ENCODE data around the gene GATA2. TPM values are rescaled to one million over a fixed set of nuclear protein-coding genes. Genes with fewer than 3 reads are reported as not detected.

GATA2 gene
- total and polyA plus RNA-seq, 2 of the 8 experiments (the other 6 are each of a cell fraction or from before 2014, with no cell fraction given) = 0.03 to 0.30 TPM

- Histone ChIP-seq H4K91ac (replicated peaks; ENCODE audit: insufficient read length, low read length) (no peak overlapping the region), H3K36me3 (ENCODE audit: control insufficient read depth in 2 of 4, insufficient read depth in 4 of 4, low read length in 3 of 4) (no peaks in the 10 kb centered on the region), H3K23me2 (ENCODE audit: low read depth, low read length) (no peaks in the 10 kb centered on the region), H3K4me2 (ENCODE audit: insufficient read depth in 1 of 2, low read depth in 2 of 2, low read length in 2 of 2) (no peak overlapping the region), H3K23ac (ENCODE audit: insufficient read length) (no peak overlapping the region), H2BK20ac (ENCODE audit: low read length) (no peak overlapping the region), H4K20me1 (replicated peaks in 1 of 2; ENCODE audit: control insufficient read depth in 1 of 2, insufficient read depth in 2 of 2, low read length in 2 of 2) (no peaks in the 10 kb centered on the region), H3K9me3 (ENCODE audit: insufficient read depth in 2 of 2, low read depth in 1 of 2, low read length in 1 of 2) (no peaks in the 10 kb centered on the region), H4K5ac (ENCODE audit: insufficient read length, low read depth, low read length) (no peak overlapping the region), H2AK5ac (ENCODE audit: low read depth, low read length) (no peak overlapping the region), H2BK15ac (ENCODE audit: low read length) (no peak overlapping the region), H2BK5ac (ENCODE audit: low read depth, low read length) (no peak overlapping the region), H3K79me1 (ENCODE audit: low read depth, low read length) (no peaks in the 10 kb centered on the region), H3K4me3 (ENCODE audit: extremely low read depth in 1 of 4, insufficient read depth in 2 of 4, low read depth in 3 of 4, low read length in 4 of 4) (no peak overlapping the region), H3K4me1 (replicated peaks in 1 of 4; ENCODE audit: control insufficient read depth in 3 of 4, insufficient read depth in 4 of 4, low read length in 3 of 4) (peaks cover 0 to 2% (median 0%) of the 10 kb centered on the region in 4 experiments; a peak in 1 of 7 replicates), H3K56ac (replicated peaks; ENCODE audit: insufficient read length, low read depth, low read length) (no peak overlapping the region), H3K14ac (ENCODE audit: insufficient read length) (no peak overlapping the region), H3K4ac (replicated peaks; ENCODE audit: insufficient read length, low read depth, low read length) (no peak overlapping the region), H2BK120ac (replicated peaks; ENCODE audit: low read depth, low read length) (no peak overlapping the region), H3K27ac (ENCODE audit: low read depth, low read length) (no peak overlapping the region; the same call in 1 of the 2 replicates), H4K8ac (ENCODE audit: extremely low read depth, insufficient read depth, low read length) (no peak overlapping the region), H2BK12ac (ENCODE audit: low read depth, low read length) (no peak overlapping the region), H3K9ac (replicated peaks in 1 of 4; ENCODE audit: extremely low read depth in 1 of 4, low read depth in 3 of 4, low read length in 3 of 4) (no peak overlapping the region), H3K27me3 (replicated peaks in 1 of 4; ENCODE audit: control insufficient read depth in 3 of 4, extremely low read depth in 1 of 4, insufficient read depth in 3 of 4, low read length in 3 of 4) (peaks cover 0 to 11% (median 10%) of the 10 kb centered on the region in 4 experiments; a peak in 6 of 7 replicates), H2AFZ (ENCODE audit: low read length) (no peak overlapping the region), H3K79me2 (ENCODE audit: control insufficient read depth in 1 of 2, insufficient read depth in 2 of 2, low read length in 2 of 2) (no peaks in the 10 kb centered on the region), H3K18ac (ENCODE audit: extremely low read depth, low read length) (no peak overlapping the region)
- 82% methylated on average over 12 of the region's 12 CpGs; no CpG with 5 or more reads in 1 of the 2 experiments for WGBS, 2 experiments (ENCODE audit: extremely low coverage in 1 of 2, insufficient coverage in 1 of 2, insufficient read length in 1 of 2, insufficient replicate concordance in 2 of 2, low coverage in 1 of 2, low lambda C conversion rate in 2 of 2, missing lambda C conversion rate in 1 of 2)
- DNase-seq (ENCODE audit: low read depth in 1 of 2, low spot score in 2 of 2) (peak in 1 of 2 experiments; percentile 50), FAIRE-seq (no peak)
- POLR2A ChIA-PET (ENCODE audit: partially characterized antibody) = no interaction called here
- CTCF ChIA-PET (ENCODE audit: partially characterized antibody) = interaction anchor here (0.6 to 2.6 kb wide), 28 partner anchors 14 to 127 kb away, joined by 3 to 11 read pairs (median 3); no protein-coding TSS in a partner anchor
- no peak for TF ChIP-seq KDM1A (IDR thresholded peaks at IDR 0.05; ENCODE audit: borderline replicate concordance, low read length)
- peak; percentile 54 to 70 for TF ChIP-seq RAD21 (IDR thresholded peaks at IDR 0.05 in 1 of 2, conservative IDR thresholded peaks at IDR 0.05 in 1 of 2; ENCODE audit: low read depth in 2 of 2, low read length in 2 of 2)
- TF ChIP-seq CBX8 (IDR thresholded peaks at IDR 0.05; ENCODE audit: borderline replicate concordance, low read depth, low read length) = no peak
- no peak for TF ChIP-seq GABPA (IDR thresholded peaks at IDR 0.05; ENCODE audit: borderline replicate concordance, insufficient read depth, low read length)
- no peak for TF ChIP-seq NANOG (IDR thresholded peaks at IDR 0.05; ENCODE audit: insufficient read depth, low read depth, low read length, poor library complexity, severe bottlenecking)
- TF ChIP-seq CREB1 (IDR thresholded peaks at IDR 0.05) = no peak
- TF ChIP-seq SIN3A (conservative IDR thresholded peaks at IDR 0.05 in 1 of 2, IDR thresholded peaks at IDR 0.05 in 1 of 2; ENCODE audit: low read depth in 1 of 2, low read length in 2 of 2) = no peak
- TF ChIP-seq CEBPB (IDR thresholded peaks at IDR 0.05; ENCODE audit: low read depth, low read length) = no peak
- peak in 2 of 3 experiments; percentile 56 to 64; a peak in 3 of 4 replicates for TF ChIP-seq CTCF (IDR thresholded peaks at IDR 0.05; ENCODE audit: control extremely low read depth in 1 of 3, insufficient read depth in 1 of 3, low read depth in 1 of 3, low read length in 3 of 3)
- TF ChIP-seq KDM5A (IDR thresholded peaks at IDR 0.05; ENCODE audit: low read length) = no peak
Measured at GRCh38 chr3:128503164-128503651, 10.2 kb upstream of the GATA2 start.
